GM11168 (cell line): ENCODE data around the gene BTG3.

Source experiments
- in situ Hi-C: fragments of 300-500 bp; cut with MboI; formaldehyde crosslinking; loops from one replicate; pipeline ENCODE4 v1.12.0; 2022; ENCODE audit warnings: low sequenced_read_pairs; ENCODE audit not compliant: unreplicated experiment

The BTG3 gene

DNA sequence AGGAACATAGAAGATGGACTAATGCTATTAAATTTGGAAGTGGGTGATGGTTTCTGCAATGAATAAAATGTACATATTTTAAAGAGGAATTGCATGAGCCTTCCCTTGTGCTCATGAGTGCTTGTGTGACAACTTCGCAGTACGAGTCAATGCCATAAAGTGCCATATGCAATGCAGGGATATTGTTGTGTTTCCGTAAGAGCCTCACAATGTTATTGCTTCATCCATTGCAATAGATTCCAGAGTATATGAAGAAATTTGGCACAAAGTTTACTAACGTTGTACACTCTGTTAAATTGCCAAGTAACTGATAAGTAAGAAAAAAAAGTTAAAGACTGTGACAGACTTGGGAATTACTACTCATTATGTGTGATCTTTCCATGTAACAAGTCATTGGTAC, 22.3 kb downstream of the BTG3 start:
- in situ Hi-C loops = no loop called here

DNA sequence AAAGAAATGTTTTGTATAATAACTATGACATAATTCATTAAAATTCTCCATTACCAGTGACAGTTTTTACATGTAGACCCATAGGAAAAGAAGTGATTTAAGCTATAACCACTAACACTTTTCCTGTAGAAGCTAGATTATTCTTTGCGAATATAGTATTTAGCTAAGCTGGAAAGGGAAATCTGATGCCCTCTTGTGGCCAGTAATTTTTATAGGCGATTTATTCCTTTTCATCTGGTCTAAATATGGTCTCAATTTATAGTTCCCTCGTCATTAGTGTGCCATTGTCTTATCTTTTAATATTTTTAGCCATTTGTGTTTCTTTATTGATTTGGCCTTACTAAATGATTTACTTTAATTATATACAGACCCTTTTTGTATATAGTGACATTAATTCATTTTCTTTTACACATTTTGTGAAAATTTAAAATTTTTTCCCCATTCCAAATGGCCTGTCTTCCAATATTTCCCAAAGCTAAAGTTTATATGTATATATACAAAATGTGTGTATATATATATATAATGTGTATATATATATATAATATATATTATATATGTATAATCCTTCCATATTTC, 26.7 kb downstream of the BTG3 start:
- in situ Hi-C loops = no loop called here

DNA sequence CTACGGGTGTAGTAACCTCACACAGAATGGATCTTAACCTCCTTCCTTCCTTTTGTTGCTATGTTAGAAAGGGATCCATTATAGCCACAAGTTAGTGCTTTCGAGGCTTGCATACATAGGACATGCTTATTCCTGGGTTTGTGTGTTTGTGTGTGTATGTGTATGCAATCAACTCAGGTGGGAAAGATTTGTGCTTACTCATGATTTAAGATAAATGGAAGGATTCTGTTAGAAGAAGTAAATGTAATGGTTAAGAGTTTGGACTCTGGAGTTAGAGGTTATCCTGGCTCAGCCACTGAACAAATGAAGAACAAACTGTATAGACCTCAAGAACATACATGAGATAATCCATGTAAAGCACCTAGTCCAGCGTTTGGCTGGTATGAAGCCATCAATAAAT, 28.8 kb downstream of the BTG3 start:
- in situ Hi-C loops = no loop called here

DNA sequence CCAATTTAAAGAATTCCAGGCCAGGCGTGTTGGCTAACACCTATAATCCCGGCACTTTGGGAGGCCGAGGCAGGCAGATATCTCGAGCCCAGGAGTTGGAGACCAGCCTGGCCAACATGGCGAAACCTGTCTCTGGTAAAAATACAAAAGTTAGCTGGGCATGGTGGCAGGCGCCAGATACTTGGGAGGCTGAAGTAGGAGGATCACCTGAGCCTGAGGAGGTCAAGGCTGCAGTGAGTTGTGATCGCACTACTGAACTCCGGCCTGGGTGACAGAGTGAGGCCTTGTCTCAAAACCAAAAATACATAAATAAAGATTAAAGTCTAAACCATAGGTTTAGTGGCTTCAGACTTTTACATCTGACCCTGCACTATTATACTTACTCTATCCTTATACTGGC, 32.4 kb downstream of the BTG3 start:
- in situ Hi-C loops = no loop called here

DNA sequence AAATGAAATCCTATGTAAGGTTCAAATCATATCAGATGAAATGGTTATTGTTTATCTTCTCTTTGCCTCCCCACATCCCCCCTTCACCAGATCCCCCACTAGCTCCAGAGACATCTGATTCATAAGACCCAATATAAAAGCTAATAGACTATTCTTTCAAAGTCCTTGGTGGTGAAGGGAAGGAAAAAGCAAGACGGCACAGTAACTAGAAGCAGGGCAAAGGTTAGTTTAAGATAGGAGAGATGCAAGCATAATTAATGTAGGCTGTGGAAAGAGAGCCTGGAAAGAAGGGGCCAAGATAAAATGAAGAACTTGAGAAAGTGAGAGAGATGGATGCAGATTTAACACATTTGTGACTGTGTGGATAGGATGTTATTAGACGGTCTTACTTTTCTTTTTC, 33.8 kb downstream of the BTG3 start:
- in situ Hi-C loops = no loop called here

DNA sequence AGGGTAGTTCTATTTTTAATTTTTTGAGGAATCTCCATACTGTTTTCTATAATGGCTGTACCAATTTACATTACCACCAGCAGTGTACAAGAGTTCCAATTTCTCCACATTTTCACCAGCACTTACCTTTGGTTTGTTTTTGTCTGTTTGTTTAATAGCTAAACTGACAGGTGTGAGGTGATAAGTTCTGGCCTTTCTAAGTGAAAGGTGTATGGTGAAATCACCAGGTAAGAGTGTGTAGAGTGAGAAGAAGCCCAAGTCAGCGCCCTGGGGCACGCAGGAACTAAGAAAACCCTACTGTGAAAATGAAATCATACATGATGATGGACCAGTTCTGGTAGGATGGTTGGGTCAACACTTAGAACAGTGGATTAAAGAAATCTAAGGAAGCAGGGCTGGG, 34.5 kb downstream of the BTG3 start:
- in situ Hi-C loops = no loop called here

DNA sequence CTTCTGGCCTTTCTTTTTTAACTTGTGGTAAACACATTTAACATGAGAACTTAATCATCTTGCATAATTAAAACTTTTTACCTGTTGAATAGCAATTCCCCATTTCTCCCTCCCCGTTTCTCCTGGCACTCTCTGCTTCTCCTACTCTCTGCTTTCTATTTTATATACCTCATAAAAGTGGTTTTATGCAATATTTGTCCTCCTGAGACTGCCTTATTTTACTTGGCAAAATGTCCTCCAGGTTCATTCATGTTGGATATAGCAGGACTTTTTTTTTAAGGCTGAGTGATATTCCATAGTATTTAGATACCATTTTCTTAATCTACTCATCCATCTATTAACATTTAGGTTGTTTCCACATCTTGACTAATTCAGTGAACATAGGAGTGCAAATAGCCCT, 35.0 kb downstream of the BTG3 start:
- in situ Hi-C loops = no loop called here

DNA sequence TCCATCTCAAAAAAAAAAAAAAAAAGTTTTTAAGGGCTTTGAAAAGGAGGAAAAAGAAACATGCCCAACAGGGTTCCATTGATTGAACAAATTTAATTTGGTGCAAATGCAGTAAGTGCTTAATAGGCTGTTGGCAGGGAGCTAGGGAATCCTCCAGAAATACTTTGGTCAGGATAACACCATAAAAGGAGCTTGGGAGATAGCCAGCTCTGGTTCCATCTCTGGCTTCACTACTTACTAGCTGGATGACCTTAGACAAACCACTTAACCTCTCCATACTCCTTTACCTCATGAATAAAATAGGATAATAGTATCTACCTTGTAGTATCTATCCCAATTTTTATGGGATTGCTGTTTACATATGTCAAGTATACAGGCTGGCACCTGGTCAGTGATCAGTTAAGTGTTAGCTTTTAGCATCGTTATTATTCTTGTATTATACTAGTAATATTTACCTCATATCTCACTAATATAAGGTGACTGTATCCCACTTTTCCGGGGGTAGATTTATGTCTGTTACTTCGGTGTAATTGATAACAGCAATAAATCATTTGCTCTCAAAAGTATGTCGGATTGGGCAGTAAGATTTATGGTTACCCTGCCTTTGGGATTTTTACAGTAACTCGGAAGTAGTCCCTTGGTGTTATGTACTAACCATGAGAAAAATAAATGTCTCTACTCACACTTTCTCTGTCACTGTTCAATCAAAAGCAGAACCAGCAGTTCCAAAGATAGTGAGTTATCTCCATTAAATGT, 36.4 kb downstream of the BTG3 start:
- in situ Hi-C loops = no loop called here

DNA sequence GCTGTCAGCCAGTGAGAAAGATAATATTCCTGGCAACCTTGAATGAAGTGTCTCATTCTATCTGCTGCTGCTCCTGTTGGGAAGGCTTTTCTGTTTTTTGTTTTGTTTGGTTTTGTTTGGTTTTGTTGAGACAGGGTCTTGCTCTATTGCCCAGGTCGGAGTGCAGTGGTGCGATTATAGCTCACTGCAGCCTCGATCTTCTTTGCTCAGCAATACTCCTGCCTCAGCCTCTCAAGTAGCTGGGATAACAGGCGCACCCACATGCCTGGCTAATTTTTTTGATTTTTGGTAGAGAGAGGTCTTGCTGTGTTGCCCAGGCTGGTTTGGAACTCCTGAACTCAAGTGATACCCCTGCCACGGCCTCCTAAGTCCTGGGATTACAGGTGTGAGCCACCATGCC, 37.6 kb downstream of the BTG3 start:
- in situ Hi-C loops = no loop called here

DNA sequence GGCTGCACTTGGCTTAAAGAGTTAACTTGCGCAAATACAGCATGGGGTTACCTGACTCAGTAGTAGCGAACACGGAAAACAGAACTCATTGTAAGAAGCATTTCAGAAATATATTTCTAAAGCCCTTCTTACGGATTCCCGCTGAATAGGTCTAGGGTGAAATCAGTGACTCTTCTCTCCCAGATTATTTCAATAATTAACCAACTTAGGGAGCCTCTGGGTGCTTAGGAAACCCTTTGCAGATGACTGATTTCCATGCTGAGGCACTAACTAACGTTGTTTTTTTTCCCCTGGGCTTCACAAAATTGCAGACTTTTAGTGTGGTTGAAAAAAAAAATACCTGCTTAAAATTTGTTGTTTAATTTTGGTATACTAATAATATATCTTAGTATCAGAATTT, 40.3 kb downstream of the BTG3 start:
- in situ Hi-C loops = no loop called here

DNA sequence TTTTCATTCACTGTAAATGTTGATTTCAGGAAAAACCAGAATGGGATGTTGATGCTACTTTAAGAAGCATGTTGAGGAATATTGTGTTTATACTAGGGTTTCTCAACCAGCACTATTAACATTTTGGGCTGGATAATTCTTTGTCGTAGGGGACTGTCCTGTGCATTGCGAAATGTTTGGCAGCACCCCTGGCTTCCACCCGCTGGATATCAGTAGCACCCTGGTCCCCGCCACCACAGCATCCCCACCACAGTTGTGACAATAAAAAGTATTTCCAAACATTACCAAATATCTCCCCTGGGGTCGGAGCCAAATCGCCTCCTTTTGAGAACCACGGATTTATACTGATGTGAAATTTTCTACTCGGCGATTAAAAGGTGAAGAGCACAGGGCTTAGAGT, 41.9 kb downstream of the BTG3 start:
- in situ Hi-C loops = no loop called here

DNA sequence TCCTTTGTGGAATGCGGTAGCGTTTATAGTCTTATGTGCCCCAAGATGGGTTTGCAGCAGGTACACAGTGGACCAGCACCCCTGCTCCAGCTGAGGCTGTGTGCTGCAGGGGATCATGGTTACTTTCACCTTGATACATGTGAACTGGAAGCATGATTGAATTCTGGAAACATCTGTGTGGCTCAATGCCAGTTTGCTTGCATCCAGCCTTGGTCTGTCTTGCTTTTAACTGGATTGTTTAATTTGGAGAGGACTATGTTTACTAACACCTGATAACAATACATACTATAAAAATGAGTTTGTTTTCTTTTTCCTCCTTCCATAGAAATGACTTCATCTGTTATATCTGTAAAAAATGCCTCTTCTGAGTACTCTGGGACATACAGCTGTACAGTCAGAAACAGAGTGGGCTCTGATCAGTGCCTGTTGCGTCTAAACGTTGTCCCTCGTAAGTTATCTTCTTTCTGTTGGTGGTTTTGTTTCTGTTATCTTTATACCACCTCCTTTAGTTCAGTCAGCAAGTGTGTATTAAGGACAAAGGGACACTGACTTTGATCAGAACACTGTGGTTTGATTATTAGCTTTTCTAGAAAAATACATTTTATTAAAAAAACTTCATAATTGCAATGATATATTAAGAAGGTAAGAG, 52.2 kb downstream of the BTG3 start:
- in situ Hi-C loops = no loop called here

DNA sequence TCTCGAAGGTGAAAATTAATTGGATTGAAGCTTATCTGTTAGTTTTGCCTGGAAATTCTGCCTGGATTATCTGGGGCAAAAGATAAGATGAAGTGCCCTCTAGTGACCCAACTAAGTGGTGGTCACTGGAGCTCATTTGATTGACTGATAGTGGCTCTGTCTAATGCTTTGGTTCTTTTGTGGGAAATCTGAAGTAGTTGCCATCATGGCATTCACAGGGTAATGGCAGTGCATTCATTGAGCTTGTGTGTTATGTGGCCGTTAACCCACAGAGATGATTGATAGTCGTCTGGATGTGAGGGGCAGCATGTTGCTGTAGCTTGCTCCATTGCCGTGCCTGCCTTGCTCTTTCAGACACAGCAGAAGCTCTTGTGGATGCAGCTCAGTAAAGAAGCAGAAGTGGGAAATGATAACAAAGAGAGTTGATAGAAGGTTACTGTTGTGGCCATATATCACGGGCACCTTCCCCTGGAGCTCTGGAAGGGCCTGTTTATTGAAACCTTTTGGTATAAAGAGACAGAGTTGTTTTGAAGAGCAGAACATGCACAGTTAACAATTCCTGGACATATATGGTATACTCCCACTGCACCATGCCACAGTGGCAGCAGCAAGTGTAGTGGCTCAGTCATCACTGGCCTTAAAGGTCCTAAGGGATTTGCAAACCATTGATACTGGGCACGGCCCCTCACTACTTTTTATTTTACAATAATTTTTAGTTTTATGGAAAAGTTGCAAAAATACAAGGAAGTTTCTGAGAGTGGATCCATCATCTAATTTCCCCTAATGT, 57.8 kb downstream of the BTG3 start:
- in situ Hi-C loops = no loop called here

DNA sequence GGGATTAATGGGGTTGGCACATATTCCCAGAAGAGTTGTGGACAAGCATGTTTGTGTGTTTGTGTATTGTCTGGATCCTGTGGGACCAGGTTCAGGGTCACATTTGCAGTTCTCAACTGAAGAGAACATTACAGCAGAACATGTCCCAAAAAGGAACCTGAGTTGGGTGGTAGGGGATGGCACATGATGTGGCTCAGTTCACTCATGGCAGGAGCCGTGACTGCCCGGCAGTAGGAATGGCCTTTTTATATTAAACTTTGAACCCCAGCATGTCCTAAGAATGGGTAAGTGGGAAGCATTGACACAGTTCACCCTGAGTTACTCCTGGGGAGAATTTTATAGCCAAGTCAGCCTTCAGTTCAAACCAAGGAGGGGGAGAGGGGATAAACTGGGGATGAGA, 58.6 kb downstream of the BTG3 start:
- in situ Hi-C loops = no loop called here

DNA sequence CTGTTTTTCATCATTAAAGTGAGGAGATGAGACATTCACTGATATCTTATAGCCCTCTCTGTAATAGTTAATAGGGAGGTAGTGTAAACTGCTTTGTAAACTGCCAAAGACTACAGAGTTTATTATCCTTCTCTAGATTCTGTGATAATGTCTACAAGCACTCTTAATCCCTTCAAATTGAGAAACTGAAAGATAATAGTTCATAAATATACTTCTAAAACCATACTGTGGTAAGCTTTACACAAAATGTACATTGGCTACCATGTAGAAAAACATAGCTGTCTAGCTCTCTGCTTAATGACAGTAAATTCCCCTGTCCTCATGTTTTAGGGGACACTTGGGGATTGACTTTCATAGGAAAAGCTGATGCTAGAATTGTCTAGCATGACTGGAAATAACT, 60.3 kb downstream of the BTG3 start:
- in situ Hi-C loops = no loop called here

DNA sequence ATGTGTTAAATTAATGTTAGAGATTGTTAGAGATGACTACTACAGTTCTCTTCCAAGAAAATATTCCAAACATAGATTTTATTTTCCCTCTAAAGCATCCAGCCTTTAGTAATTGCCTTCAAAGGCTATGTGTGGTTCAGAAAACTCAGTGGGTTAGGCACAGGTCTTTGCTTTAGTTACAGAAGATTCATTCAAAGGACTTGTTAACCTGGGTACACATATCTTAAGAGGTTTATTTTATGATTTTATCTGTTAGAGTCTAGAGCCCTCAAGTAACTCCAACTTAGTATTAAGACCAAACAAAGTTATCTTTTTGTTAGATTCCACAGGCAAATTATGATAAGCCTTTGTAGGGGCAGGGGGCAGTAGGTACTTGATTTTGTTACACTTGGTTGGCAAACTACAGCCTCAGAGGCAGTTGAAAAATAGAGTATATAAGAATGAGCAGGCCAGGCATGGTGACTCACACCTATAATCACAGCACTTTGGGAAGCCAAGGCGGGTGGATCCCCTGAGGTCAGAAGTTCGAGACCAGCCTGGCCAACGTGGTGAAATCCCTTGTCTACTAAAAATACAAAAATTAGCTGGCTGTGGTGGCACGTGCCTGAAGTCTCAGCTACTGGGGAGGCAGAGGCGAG, 61.9 kb downstream of the BTG3 start:
- in situ Hi-C loops = no loop called here

DNA sequence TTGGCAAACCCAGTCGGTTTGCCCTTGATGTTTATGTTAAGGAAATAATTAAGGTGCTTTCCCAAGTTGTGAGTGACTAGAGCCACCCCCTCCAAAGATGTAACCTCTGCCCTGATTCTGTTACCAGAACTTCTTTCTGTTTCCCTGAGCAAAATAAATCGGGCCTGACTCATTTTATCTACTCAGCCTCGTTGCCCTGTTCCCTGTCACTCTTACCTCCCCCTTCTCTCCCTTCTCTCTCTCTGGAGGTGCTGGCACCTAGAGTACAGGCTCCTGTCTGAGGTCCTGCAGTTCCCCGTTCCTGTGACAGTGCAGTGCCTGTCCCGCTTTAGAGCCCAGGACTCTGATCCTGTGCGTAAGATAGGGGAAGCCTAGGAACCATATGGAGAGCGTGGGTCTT, 64.4 kb downstream of the BTG3 start:
- in situ Hi-C loops = no loop called here

DNA sequence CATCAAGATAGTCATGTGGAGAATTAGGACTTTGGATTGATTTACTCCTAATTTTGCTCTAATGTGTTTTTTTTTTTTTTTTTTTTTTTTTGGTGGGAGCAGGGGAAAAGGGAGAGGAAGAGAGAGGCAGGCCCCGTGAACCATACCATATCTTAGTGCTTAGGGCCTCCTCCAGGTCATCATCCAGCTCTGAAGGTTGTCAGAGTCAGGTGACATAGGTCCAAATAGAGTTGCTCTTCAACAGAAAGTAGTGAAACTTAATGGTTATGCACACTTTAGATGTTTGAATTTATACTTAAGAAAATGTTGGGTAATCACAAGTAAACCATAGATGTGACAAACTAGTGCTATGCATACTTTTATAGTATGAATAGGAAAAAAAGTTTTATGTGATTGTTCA, 67.7 kb downstream of the BTG3 start:
- in situ Hi-C loops = no loop called here
